Esophagus muscularis mucosa (tissue), 4 donors: ENCODE data around the gene AP2A1. TPM values are rescaled to one million over a fixed set of nuclear protein-coding genes. Genes with fewer than 3 reads are reported as not detected.
"Not testable (repeated sequence)": the region's sequence is repeated elsewhere in the genome, so short reads cannot be mapped to it uniquely, and the experiment has no call there.

Source experiments
- DNase-seq: peaks from one replicate; pipeline ENCODE4 v3.0.0-alpha.2; 2017; ENCODE audit errors: extremely low spot score
- H3K27ac ChIP-seq, 4 donors: fragments of 200-600 bp; sonication (generic); replicated peaks in 1 of 4; 1 replicate in 3 of 4; 2 replicates in 1 of 4; pipeline ENCODE4 v1.5.1; 2016 to 2019; ENCODE audit warnings: mild to moderate bottlenecking in 1 of 4
- H3K27me3 ChIP-seq, 4 donors: fragments of 200-600 bp; sonication (generic); one replicate each; pipeline versions ENCODE4 v1.5.1 to v1.6.0; 2016 to 2019
- H3K36me3 ChIP-seq, 4 donors: fragments of 200-600 bp; sonication (generic); one replicate each; pipeline ENCODE4 v1.5.1; 2016 to 2019
- H3K4me1 ChIP-seq, 4 donors: fragments of 200-600 bp; sonication (generic); one replicate each; pipeline ENCODE4 v1.5.1; 2016 to 2019
- H3K4me3 ChIP-seq, 4 donors: fragments of 200-600 bp; sonication (generic); 1 replicate in 2 of 4; 2 replicates in 2 of 4; pipeline ENCODE4 v1.5.1; 2016 to 2019; ENCODE audit warnings: mild to moderate bottlenecking in 4 of 4, moderate library complexity in 1 of 4
- H3K9me3 ChIP-seq, 4 donors: fragments of 200-600 bp; sonication (generic); 1 replicate in 3 of 4; 2 replicates in 1 of 4; pipeline ENCODE4 v1.5.1; 2016 to 2019
- CTCF ChIP-seq, 3 experiments: fragments of 200-600 bp in 2 of 3; fragments of 450-650 bp in 1 of 3; sonication (generic) in 2 of 3; IDR thresholded peaks; one replicate each; pipeline ENCODE4 v1.5.1; 2017 to 2019; ENCODE audit warnings: antibody characterized with exemption in 3 of 3, mild to moderate bottlenecking in 2 of 3, moderate library complexity in 1 of 3
- EP300 ChIP-seq: sonication (generic); formaldehyde crosslinking; IDR thresholded peaks from one replicate; pipeline ENCODE4 v1.6.1; 2017; ENCODE audit warnings: antibody characterized with exemption
- POLR2A ChIP-seq: fragments of 450-650 bp; IDR thresholded peaks from one replicate; pipeline ENCODE4 v1.6.1; 2017; ENCODE audit warnings: antibody characterized with exemption, moderate library complexity, mild to moderate bottlenecking, low read depth
- POLR2AphosphoS5 ChIP-seq, 2 donors: sonication (generic); formaldehyde crosslinking; IDR thresholded peaks; one replicate each; pipeline ENCODE4 v1.6.1; 2017; ENCODE audit warnings: antibody characterized with exemption in 2 of 2
- whole genome bisulfite sequencing: methylation state at CpG from one replicate; pipeline ENCODE4 v1.1.5; 2018; 5-methylcytosine and 5-hydroxymethylcytosine counted together
- intact Hi-C: fragments of 100-400 bp; cut with DNase I; formaldehyde crosslinking; loops from one replicate; pipeline ENCODE4 v1.15.1; 2023
- total RNA-seq, 4 donors: library from RNA; depleted of rRNA; stranded (reverse); fragments of >200 nt; gene quantifications; one replicate each; pipeline versions ENCODE4 v1.1.0 to v1.2.1, GENCODE V29; 2016

Gene AP2A1
- 100 to 1,000 TPM in 1 of 4 donors, 10 to 100 TPM in 3; 56.9 to 114 (median 87.8) TPM for total RNA-seq

- peak within 1 kb of the TSS; percentile 89 to 93 (median 90) for H3K27ac ChIP-seq
- no peaks in the 10 kb centered on the region for H3K27me3 ChIP-seq
- intact Hi-C loops = loop anchor here (5.0 kb wide), 1 partner anchor 35 kb away; no protein-coding TSS in a partner anchor
- H3K9me3 ChIP-seq = no peaks in the 10 kb centered on the region
- H3K36me3 ChIP-seq = peaks cover 0 to 5% (median 0%) of the 10 kb centered on the region in 4 donors
- WGBS = 2% methylated on average over 16 of the region's 38 CpGs
- TF ChIP-seq POLR2AphosphoS5 (IDR thresholded peaks at IDR 0.05) = peak; percentile 42 to 84
- TF ChIP-seq CTCF (IDR thresholded peaks at IDR 0.05) = no peak
- TF ChIP-seq EP300 = no peak
- TF ChIP-seq POLR2A = no peak
- no peak for DNase-seq
- H3K4me3 ChIP-seq = peak within 1 kb of the TSS; percentile 84 to 93 (median 89)
- peaks cover 33 to 43% (median 38%) of the 10 kb centered on the region in 4 donors for H3K4me1 ChIP-seq
These were observed at the start of gene AP2A1 for GRCh38 chr19:49766930-49767299. TSS of gene AP2A1 (plus strand) at chr19:49767001. CDS start at chr19:49767134, 133 bp downstream.

- Histone ChIP-seq H3K36me3 (no peaks in the 10 kb centered on the region), H3K27me3 (peaks cover 0 to 4% (median 0%) of the 10 kb centered on the region in 4 donors), H3K4me1 (peaks cover 0 to 11% (median 0%) of the 10 kb centered on the region in 4 donors), H3K27ac (no peak overlapping the region), H3K4me3 (no peak overlapping the region), H3K9me3 (no peaks in the 10 kb centered on the region)
- no peak for DNase-seq
- 87% methylated on average over 8 of the region's 8 CpGs for WGBS
- no peak for TF ChIP-seq POLR2A
- TF ChIP-seq POLR2AphosphoS5 (IDR thresholded peaks at IDR 0.05) = no peak
- no peak for TF ChIP-seq CTCF (IDR thresholded peaks at IDR 0.05)
- no peak for TF ChIP-seq EP300
- intact Hi-C loops = no loop called here
These were observed 48.3 kb upstream of the AP2A1 start for GRCh38 chr19:49718511-49718910.

- no peak for DNase-seq
- no peak overlapping the region for H3K27ac ChIP-seq
- no peak for TF ChIP-seq POLR2A
- H3K4me1 ChIP-seq = peaks cover 0 to 11% (median 0%) of the 10 kb centered on the region in 4 donors
- H3K36me3 ChIP-seq = no peaks in the 10 kb centered on the region
- intact Hi-C loops = no loop called here
- no peak overlapping the region for H3K4me3 ChIP-seq
- WGBS = 80% methylated on average over 6 of the region's 6 CpGs
- peaks cover 0 to 4% (median 0%) of the 10 kb centered on the region in 4 donors for H3K27me3 ChIP-seq
- no peaks in the 10 kb centered on the region for H3K9me3 ChIP-seq
These were observed 47.8 kb upstream of the AP2A1 start for GRCh38 chr19:49718991-49719390.

- DNase-seq, H3K9me3 ChIP-seq, H3K36me3 ChIP-seq, H3K27me3 ChIP-seq, H3K4me3 ChIP-seq, H3K27ac ChIP-seq, intact Hi-C loops: not testable (repeated sequence)
- 81% methylated on average over 22 of the region's 22 CpGs for WGBS
- H3K4me1 ChIP-seq = peaks cover 0 to 11% (median 0%) of the 10 kb centered on the region in 4 donors
These were observed 47.4 kb upstream of the AP2A1 start for GRCh38 chr19:49719420-49719819.

GRCh38 chr19:49727217-49728030 lies 39.4 kb upstream of the AP2A1 start:
- H3K9me3 ChIP-seq = no peaks in the 10 kb centered on the region
- no peak for TF ChIP-seq POLR2AphosphoS5 (IDR thresholded peaks at IDR 0.05)
- TF ChIP-seq EP300 = no peak
- TF ChIP-seq CTCF (IDR thresholded peaks at IDR 0.05) = no peak
- TF ChIP-seq POLR2A = no peak
- H3K27me3 ChIP-seq = no peaks in the 10 kb centered on the region
- peak overlapping the region in 2 of 4 donors; percentile 3 to 22 for H3K27ac ChIP-seq
- 66% methylated on average over 23 of the region's 23 CpGs for WGBS
- H3K36me3 ChIP-seq = no peaks in the 10 kb centered on the region
- intact Hi-C loops = no loop called here
- H3K4me3 ChIP-seq = no peak overlapping the region
- no peaks in the 10 kb centered on the region for H3K4me1 ChIP-seq
- DNase-seq = no peak
